Smooth muscle cell (in vitro differentiated cells): ENCODE measurements around the gene ATP13A5. TPM values are rescaled to one million over a fixed set of nuclear protein-coding genes. Genes with fewer than 3 reads are reported as not detected.

Source experiments
- DNase-seq: peaks from one replicate; lab custom pipeline; 2025; ENCODE audit not compliant: unreplicated experiment; lab: John Stamatoyannopoulos, UW
- H2AFZ ChIP-seq: fragments of 200-600 bp; sonication (generic); 2 replicates; pipeline ENCODE4 v1.6.0; 2016; ENCODE audit warnings: antibody characterized with exemption, low read depth, mild to moderate bottlenecking
- H3F3A ChIP-seq: fragments of 200-600 bp; sonication (generic); 2 replicates; pipeline ENCODE4 v1.6.0; 2017; ENCODE audit warnings: antibody characterized with exemption, low read depth
- H3K27ac ChIP-seq: fragments of 200-600 bp; sonication (generic); 2 replicates; pipeline ENCODE4 v1.5.1; 2016; ENCODE audit warnings: low read depth, mild to moderate bottlenecking
- H3K27me3 ChIP-seq: fragments of 200-600 bp; sonication (generic); 2 replicates; pipeline ENCODE4 v1.6.1; 2016; ENCODE audit warnings: low read depth, mild to moderate bottlenecking
- H3K36me3 ChIP-seq: fragments of 200-600 bp; sonication (generic); 2 replicates; pipeline ENCODE4 v1.5.1; 2016; ENCODE audit warnings: low read depth
- H3K4me1 ChIP-seq: fragments of 200-600 bp; sonication (generic); 2 replicates; pipeline ENCODE4 v1.5.1; 2016; ENCODE audit warnings: low read depth
- H3K4me2 ChIP-seq: fragments of 200-600 bp; sonication (generic); 2 replicates; pipeline ENCODE4 v1.6.0; 2016; ENCODE audit warnings: mild to moderate bottlenecking
- H3K4me3 ChIP-seq: fragments of 200-600 bp; sonication (generic); 2 replicates; pipeline ENCODE4 v1.5.1; 2016; ENCODE audit warnings: mild to moderate bottlenecking
- H3K79me2 ChIP-seq: fragments of 200-600 bp; sonication (generic); 2 replicates; pipeline ENCODE4 v1.6.0; 2016; ENCODE audit warnings: low read depth, mild to moderate bottlenecking
- H3K9ac ChIP-seq: fragments of 200-600 bp; sonication (generic); 2 replicates; pipeline ENCODE4 v1.6.0; 2016; ENCODE audit warnings: low read depth
- H3K9me3 ChIP-seq: fragments of 200-600 bp; sonication (generic); replicated peaks from 2 replicates; pipeline ENCODE4 v1.5.1; 2016; ENCODE audit warnings: low read depth
- H4K20me1 ChIP-seq: fragments of 200-600 bp; sonication (generic); 2 replicates; pipeline ENCODE4 v1.6.0; 2016; ENCODE audit warnings: low read depth
- CTCF ChIP-seq: fragments of 200-600 bp; sonication (generic); IDR thresholded peaks from 2 replicates; pipeline ENCODE4 v1.5.1; 2017; ENCODE audit warnings: borderline replicate concordance, mild to moderate bottlenecking, antibody characterized with exemption; ENCODE audit not compliant: insufficient read depth, poor library complexity, severe bottlenecking
- WGBS: methylation state at CpG from one replicate; pipeline ENCODE4 v1.1.7; 2016; ENCODE audit warnings: low lambda C conversion rate; 5-methylcytosine and 5-hydroxymethylcytosine counted together
- polyA plus RNA-seq: library from polyadenylated mRNA; unstranded; fragments of >200 nt; fragmentation: Nextera tagmentation; extraction: Ambion mirVana; gene quantifications from 2 replicates; pipeline ENCODE4 v1.2.1, GENCODE V29; 2016
- total RNA-seq: library from RNA; depleted of rRNA; stranded (reverse); fragments of >200 nt; gene quantifications from 2 replicates; pipeline ENCODE4 v1.2.3, GENCODE V29; 2014

Gene ATP13A5
- total and polyA plus RNA-seq, 2 experiments from 2014 or later = not detected

- Histone ChIP-seq H3K36me3 (no peaks in the 10 kb centered on the region), H3K4me1 (no peaks in the 10 kb centered on the region), H3K27ac (no peak overlapping the region), H3K79me2 (no peaks in the 10 kb centered on the region), H3K9me3 (no peaks in the 10 kb centered on the region), H3F3A (no peaks in the 10 kb centered on the region), H2AFZ (no peak overlapping the region), H3K9ac (no peak overlapping the region), H3K4me2 (no peak overlapping the region), H4K20me1 (no peaks in the 10 kb centered on the region), H3K4me3 (no peak overlapping the region), H3K27me3 (no peaks in the 10 kb centered on the region)
- no peak for DNase-seq
- TF ChIP-seq CTCF = no peak
- 79% methylated on average over 3 of the region's 3 CpGs for WGBS
These were observed 64.4 kb downstream of the ATP13A5 start for GRCh38 chr3:193314161-193314560.

- Histone ChIP-seq H3K4me3 (no peak overlapping the region), H3K9me3 (no peaks in the 10 kb centered on the region), H3K27me3 (no peaks in the 10 kb centered on the region), H3K79me2 (no peaks in the 10 kb centered on the region), H3K36me3 (no peaks in the 10 kb centered on the region), H3K27ac (no peak overlapping the region), H4K20me1 (no peaks in the 10 kb centered on the region), H3F3A (no peaks in the 10 kb centered on the region), H3K9ac (no peak overlapping the region), H2AFZ (no peak overlapping the region), H3K4me1 (no peaks in the 10 kb centered on the region), H3K4me2 (no peak overlapping the region)
- 89% methylated on average over 3 of the region's 3 CpGs for WGBS
- no peak for DNase-seq
- no peak for TF ChIP-seq CTCF
These were observed 65.2 kb downstream of the ATP13A5 start for GRCh38 chr3:193313061-193313958.

- Histone ChIP-seq H3K36me3 (no peaks in the 10 kb centered on the region), H3K27me3 (no peaks in the 10 kb centered on the region), H4K20me1 (no peaks in the 10 kb centered on the region), H3K4me2 (no peak overlapping the region), H3K9me3 (no peaks in the 10 kb centered on the region), H3K4me1 (no peaks in the 10 kb centered on the region), H3F3A (no peaks in the 10 kb centered on the region), H3K79me2 (no peaks in the 10 kb centered on the region), H3K9ac (no peak overlapping the region), H3K4me3 (no peak overlapping the region), H2AFZ (no peak overlapping the region), H3K27ac (no peak overlapping the region)
- DNase-seq = no peak
- 76% methylated on average over 6 of the region's 6 CpGs for WGBS
- no peak for TF ChIP-seq CTCF
These were observed 67.4 kb downstream of the ATP13A5 start for GRCh38 chr3:193310914-193311723.
